Measurements from ENCODE around the gene SIX5.

DNA sequence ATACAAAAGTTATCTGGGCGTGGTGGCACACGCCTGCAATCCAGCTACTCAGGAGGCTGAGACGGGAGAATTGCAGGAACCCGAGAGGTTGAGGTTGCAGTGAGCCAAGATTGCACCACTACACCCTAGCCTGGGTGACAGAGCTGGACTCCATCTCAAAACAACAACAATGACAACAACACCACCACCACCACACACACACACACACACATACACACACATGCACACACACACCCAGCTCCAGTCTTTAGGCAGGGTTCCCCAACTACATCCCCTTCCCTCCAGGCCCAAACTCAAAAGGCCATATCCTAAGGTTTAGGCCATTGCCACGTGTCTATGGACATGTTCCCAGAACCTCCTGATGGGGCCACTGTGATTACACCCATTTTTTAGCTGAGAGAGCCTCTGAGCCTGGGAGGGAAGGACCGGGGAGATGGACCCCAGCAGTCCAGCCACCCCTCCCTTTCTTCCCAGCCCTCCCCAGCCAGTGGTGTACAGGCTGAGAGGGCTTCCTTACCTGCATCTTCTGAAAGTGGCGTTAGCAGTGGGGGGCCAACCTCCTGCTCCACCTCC is 32.6 kb upstream of the SIX5 start:
- TF ChIP-seq POLR2AphosphoS5 (IDR thresholded peaks at IDR 0.05; ENCODE audit: control insufficient read depth, insufficient read depth, low read depth, low read length) (no peak), KDM2B (CRISPR knock-in tag; IDR thresholded peaks at IDR 0.05) (no peak), SP1 (CRISPR knock-in tag; IDR thresholded peaks at IDR 0.05) (no peak), POLR2AphosphoS2 (IDR thresholded peaks at IDR 0.05; ENCODE audit: low read length) (no peak), PCBP2 (IDR thresholded peaks at IDR 0.05; ENCODE audit: low read depth, low read length, poor library complexity, severe bottlenecking) (no peak), NR1H2 (CRISPR knock-in tag; IDR thresholded peaks at IDR 0.05) (no peak), ZNF232 (CRISPR knock-in tag; IDR thresholded peaks at IDR 0.05) (no peak), SP2 (IDR thresholded peaks at IDR 0.05; ENCODE audit: extremely low read depth, low read depth, low read length, poor library complexity, severe bottlenecking) (no peak), TOE1 (IDR thresholded peaks at IDR 0.05; ENCODE audit: borderline replicate concordance) (no peak), TOE1 (CRISPR knock-in tag; IDR thresholded peaks at IDR 0.05; ENCODE audit: borderline replicate concordance, low read depth) (no peak), BRCA1 (IDR thresholded peaks at IDR 0.05) (no peak), BRCA1 (CRISPR knock-in tag; IDR thresholded peaks at IDR 0.05) (no peak)
- TF ChIP-seq, protein P1, sequence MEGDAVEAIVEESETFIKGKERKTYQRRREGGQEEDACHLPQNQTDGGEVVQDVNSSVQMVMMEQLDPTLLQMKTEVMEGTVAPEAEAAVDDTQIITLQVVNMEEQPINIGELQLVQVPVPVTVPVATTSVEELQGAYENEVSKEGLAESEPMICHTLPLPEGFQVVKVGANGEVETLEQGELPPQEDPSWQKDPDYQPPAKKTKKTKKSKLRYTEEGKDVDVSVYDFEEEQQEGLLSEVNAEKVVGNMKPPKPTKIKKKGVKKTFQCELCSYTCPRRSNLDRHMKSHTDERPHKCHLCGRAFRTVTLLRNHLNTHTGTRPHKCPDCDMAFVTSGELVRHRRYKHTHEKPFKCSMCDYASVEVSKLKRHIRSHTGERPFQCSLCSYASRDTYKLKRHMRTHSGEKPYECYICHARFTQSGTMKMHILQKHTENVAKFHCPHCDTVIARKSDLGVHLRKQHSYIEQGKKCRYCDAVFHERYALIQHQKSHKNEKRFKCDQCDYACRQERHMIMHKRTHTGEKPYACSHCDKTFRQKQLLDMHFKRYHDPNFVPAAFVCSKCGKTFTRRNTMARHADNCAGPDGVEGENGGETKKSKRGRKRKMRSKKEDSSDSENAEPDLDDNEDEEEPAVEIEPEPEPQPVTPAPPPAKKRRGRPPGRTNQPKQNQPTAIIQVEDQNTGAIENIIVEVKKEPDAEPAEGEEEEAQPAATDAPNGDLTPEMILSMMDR (IDR thresholded peaks at IDR 0.05 in 2 of 3, conservative IDR thresholded peaks at IDR 0.05 in 1 of 3; ENCODE audit: insufficient read depth in 2 of 3, low read depth in 1 of 3, low read length in 3 of 3), result peak in 1 of 3 experiments; percentile 11; a peak in 1 of 6 replicates
- TF ChIP-seq, protein P2, sequence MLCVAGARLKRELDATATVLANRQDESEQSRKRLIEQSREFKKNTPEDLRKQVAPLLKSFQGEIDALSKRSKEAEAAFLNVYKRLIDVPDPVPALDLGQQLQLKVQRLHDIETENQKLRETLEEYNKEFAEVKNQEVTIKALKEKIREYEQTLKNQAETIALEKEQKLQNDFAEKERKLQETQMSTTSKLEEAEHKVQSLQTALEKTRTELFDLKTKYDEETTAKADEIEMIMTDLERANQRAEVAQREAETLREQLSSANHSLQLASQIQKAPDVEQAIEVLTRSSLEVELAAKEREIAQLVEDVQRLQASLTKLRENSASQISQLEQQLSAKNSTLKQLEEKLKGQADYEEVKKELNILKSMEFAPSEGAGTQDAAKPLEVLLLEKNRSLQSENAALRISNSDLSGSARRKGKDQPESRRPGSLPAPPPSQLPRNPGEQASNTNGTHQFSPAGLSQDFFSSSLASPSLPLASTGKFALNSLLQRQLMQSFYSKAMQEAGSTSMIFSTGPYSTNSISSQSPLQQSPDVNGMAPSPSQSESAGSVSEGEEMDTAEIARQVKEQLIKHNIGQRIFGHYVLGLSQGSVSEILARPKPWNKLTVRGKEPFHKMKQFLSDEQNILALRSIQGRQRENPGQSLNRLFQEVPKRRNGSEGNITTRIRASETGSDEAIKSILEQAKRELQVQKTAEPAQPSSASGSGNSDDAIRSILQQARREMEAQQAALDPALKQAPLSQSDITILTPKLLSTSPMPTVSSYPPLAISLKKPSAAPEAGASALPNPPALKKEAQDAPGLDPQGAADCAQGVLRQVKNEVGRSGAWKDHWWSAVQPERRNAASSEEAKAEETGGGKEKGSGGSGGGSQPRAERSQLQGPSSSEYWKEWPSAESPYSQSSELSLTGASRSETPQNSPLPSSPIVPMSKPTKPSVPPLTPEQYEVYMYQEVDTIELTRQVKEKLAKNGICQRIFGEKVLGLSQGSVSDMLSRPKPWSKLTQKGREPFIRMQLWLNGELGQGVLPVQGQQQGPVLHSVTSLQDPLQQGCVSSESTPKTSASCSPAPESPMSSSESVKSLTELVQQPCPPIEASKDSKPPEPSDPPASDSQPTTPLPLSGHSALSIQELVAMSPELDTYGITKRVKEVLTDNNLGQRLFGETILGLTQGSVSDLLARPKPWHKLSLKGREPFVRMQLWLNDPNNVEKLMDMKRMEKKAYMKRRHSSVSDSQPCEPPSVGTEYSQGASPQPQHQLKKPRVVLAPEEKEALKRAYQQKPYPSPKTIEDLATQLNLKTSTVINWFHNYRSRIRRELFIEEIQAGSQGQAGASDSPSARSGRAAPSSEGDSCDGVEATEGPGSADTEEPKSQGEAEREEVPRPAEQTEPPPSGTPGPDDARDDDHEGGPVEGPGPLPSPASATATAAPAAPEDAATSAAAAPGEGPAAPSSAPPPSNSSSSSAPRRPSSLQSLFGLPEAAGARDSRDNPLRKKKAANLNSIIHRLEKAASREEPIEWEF (CRISPR knock-in tag; IDR thresholded peaks at IDR 0.05), result no peak
